H9 (cell line): Measurements from ENCODE around the gene RUSF1. TPM values are rescaled to one million over a fixed set of nuclear protein-coding genes. Genes with fewer than 3 reads are reported as not detected.

Source experiments
- DNase-seq: peaks from one replicate; pipeline ENCODE4 v3.0.0-alpha.2; 2017
- H2AFZ ChIP-seq: one replicate; pipeline ENCODE4 v1.6.1; 2013; ENCODE audit warnings: mild to moderate bottlenecking, low read length, control low read depth, moderate library complexity
- H2AK5ac ChIP-seq: 2 replicates; pipeline ENCODE4 v1.6.1; 2013; ENCODE audit warnings: low read length, control low read depth, mixed read lengths; ENCODE audit not compliant: insufficient read length
- H2BK120ac ChIP-seq: one replicate; pipeline ENCODE4 v1.6.1; 2013; ENCODE audit warnings: low read depth, mild to moderate bottlenecking, low read length, control low read depth, inconsistent platforms; ENCODE audit not compliant: poor library complexity, severe bottlenecking
- H2BK12ac ChIP-seq: 2 replicates; pipeline ENCODE4 v1.6.1; 2013; ENCODE audit warnings: low read length, control low read depth, mixed read lengths, low read depth; ENCODE audit not compliant: insufficient read length
- H2BK15ac ChIP-seq: 2 replicates; pipeline ENCODE4 v1.6.1; 2013; ENCODE audit warnings: low read depth, low read length, control low read depth
- H2BK20ac ChIP-seq: one replicate; pipeline ENCODE4 v1.6.1; 2013; ENCODE audit warnings: low read depth, mild to moderate bottlenecking, low read length, control low read depth, inconsistent platforms; ENCODE audit not compliant: poor library complexity, severe bottlenecking
- H2BK5ac ChIP-seq: 2 replicates; pipeline ENCODE4 v1.6.1; 2013; ENCODE audit warnings: low read length, control low read depth, mixed read lengths; ENCODE audit not compliant: insufficient read length
- H3K14ac ChIP-seq: 2 replicates; pipeline ENCODE4 v1.6.1; 2013; ENCODE audit warnings: low read length, control low read depth; ENCODE audit not compliant: insufficient read depth
- H3K18ac ChIP-seq: 2 replicates; pipeline ENCODE4 v1.6.1; 2013; ENCODE audit warnings: low read depth, mild to moderate bottlenecking, mixed read lengths, low read length, control low read depth; ENCODE audit not compliant: insufficient read length
- H3K23ac ChIP-seq: 2 replicates; pipeline ENCODE4 v1.6.1; 2013; ENCODE audit warnings: low read length, control low read depth, mixed read lengths, low read depth; ENCODE audit not compliant: insufficient read length
- H3K23me2 ChIP-seq: 2 replicates; pipeline ENCODE4 v1.6.1; 2013; ENCODE audit warnings: low read depth, mild to moderate bottlenecking, mixed read lengths, low read length, control low read depth; ENCODE audit not compliant: insufficient read length, poor library complexity, severe bottlenecking
- H3K27ac ChIP-seq: 2 replicates; pipeline ENCODE4 v1.5.1; 2013; ENCODE audit warnings: low read length, control low read depth, mixed read lengths, low read depth; ENCODE audit not compliant: insufficient read length
- H3K27me3 ChIP-seq: 2 replicates; pipeline ENCODE4 v1.6.1; 2013; ENCODE audit warnings: low read length, control low read depth, inconsistent platforms; ENCODE audit not compliant: insufficient read depth
- H3K4ac ChIP-seq: 2 replicates; pipeline ENCODE4 v1.6.1; 2013; ENCODE audit warnings: low read depth, mild to moderate bottlenecking, control low read depth, inconsistent platforms, low read length, moderate library complexity
- H3K4me1 ChIP-seq: 2 replicates; pipeline ENCODE4 v1.6.1; 2013; ENCODE audit warnings: low read length, control low read depth, inconsistent platforms; ENCODE audit not compliant: insufficient read depth
- H3K4me2 ChIP-seq: 2 replicates; pipeline ENCODE4 v1.6.1; 2013; ENCODE audit warnings: low read length, control low read depth, mixed read lengths; ENCODE audit not compliant: insufficient read length, insufficient read depth
- H3K56ac ChIP-seq: 2 replicates; pipeline ENCODE4 v1.6.1; 2013; ENCODE audit warnings: low read depth, mild to moderate bottlenecking, mixed read lengths, low read length, control low read depth; ENCODE audit not compliant: insufficient read length
- H3K79me1 ChIP-seq: 2 replicates; pipeline ENCODE4 v1.6.1; 2013; ENCODE audit warnings: low read depth, mild to moderate bottlenecking, moderate library complexity, low read length, control low read depth, inconsistent platforms; ENCODE audit not compliant: insufficient read depth, poor library complexity, severe bottlenecking
- H3K79me2 ChIP-seq: 2 replicates; pipeline ENCODE4 v1.6.1; 2013; ENCODE audit warnings: low read length, control low read depth, inconsistent platforms; ENCODE audit not compliant: insufficient read depth
- H3K9ac ChIP-seq: 2 replicates; pipeline ENCODE4 v1.6.1; 2013; ENCODE audit warnings: low read length, control low read depth, mixed read lengths; ENCODE audit not compliant: insufficient read length; ENCODE audit errors: extremely low read depth
- H3K9me3 ChIP-seq: one replicate; pipeline ENCODE4 v1.6.1; 2013; ENCODE audit warnings: low read depth, low read length, inconsistent platforms; ENCODE audit not compliant: control insufficient read depth
- H3T11ph ChIP-seq: one replicate; pipeline ENCODE4 v1.6.1; 2013; ENCODE audit warnings: mild to moderate bottlenecking, low read length, control low read depth, inconsistent platforms
- H4K20me1 ChIP-seq: one replicate; pipeline ENCODE4 v1.6.1; 2013; ENCODE audit not compliant: control insufficient read depth, insufficient read length, insufficient read depth
- H4K5ac ChIP-seq: 2 replicates; pipeline ENCODE4 v1.6.1; 2013; ENCODE audit warnings: low read depth, mild to moderate bottlenecking, mixed read lengths, low read length, control low read depth; ENCODE audit not compliant: insufficient read length
- H4K8ac ChIP-seq: replicated peaks from 2 replicates; pipeline ENCODE4 v1.6.1; 2013; ENCODE audit warnings: low read length, control low read depth, mixed read lengths, low read depth; ENCODE audit not compliant: insufficient read length
- H4K91ac ChIP-seq: 2 replicates; pipeline ENCODE4 v1.6.1; 2013; ENCODE audit warnings: low read depth, mild to moderate bottlenecking, moderate library complexity, mixed read lengths, low read length, control low read depth; ENCODE audit not compliant: insufficient read length
- H3K27ac Mint-ChIP-seq, 3 experiments: 2 replicates in 2 of 3; 3 replicates in 1 of 3; pipeline ENCODE4 v1.8.0; 2020 to 2021; ENCODE audit warnings: mixed read lengths in 3 of 3, mild to moderate bottlenecking in 1 of 3, moderate library complexity in 1 of 3
- H3K27me3 Mint-ChIP-seq: 2 replicates; pipeline ENCODE4 v1.8.0; 2021; ENCODE audit warnings: low read depth, mild to moderate bottlenecking, moderate library complexity, mixed read lengths
- H3K36me3 Mint-ChIP-seq, 3 experiments: 2 replicates in 2 of 3; 3 replicates in 1 of 3; pipeline ENCODE4 v1.8.0; 2020 to 2021; ENCODE audit warnings: low read depth in 3 of 3, mixed read lengths in 3 of 3; ENCODE audit not compliant: insufficient read depth in 1 of 3
- H3K4me1 Mint-ChIP-seq, 2 experiments: 2 replicates each; pipeline ENCODE4 v1.8.0; 2020; ENCODE audit warnings: mixed read lengths in 2 of 2
- H3K4me3 Mint-ChIP-seq, 2 experiments: 2 replicates in 1 of 2; 3 replicates in 1 of 2; pipeline ENCODE4 v1.8.0; 2020 to 2021; ENCODE audit warnings: mild to moderate bottlenecking in 2 of 2, mixed read lengths in 2 of 2, moderate library complexity in 1 of 2
- H3K9me3 Mint-ChIP-seq, 2 experiments: 2 replicates in 1 of 2; 3 replicates in 1 of 2; pipeline ENCODE4 v1.8.0; 2020; ENCODE audit warnings: mild to moderate bottlenecking in 2 of 2, mixed read lengths in 2 of 2, moderate library complexity in 1 of 2
- CTCF ChIP-seq: fragments of 200-600 bp; sonication (generic); conservative IDR thresholded peaks from 3 replicates; pipeline ENCODE4 v1.8.0; 2021; ENCODE audit warnings: antibody characterized with exemption, mild to moderate bottlenecking
- WGBS: extraction: QIAGEN DNeasy Blood & Tissue Kit; methylation state at CpG from one replicate; pipeline ENCODE4 v1.1.7; 2013; ENCODE audit warnings: missing lambda C conversion rate, low lambda C conversion rate, mixed read lengths; ENCODE audit not compliant: insufficient read length; ENCODE audit errors: extremely low coverage; 5-methylcytosine and 5-hydroxymethylcytosine counted together
- total RNA-seq: library from RNA; stranded (reverse); gene quantifications from 2 replicates; pipeline ENCODE4 v1.2.1, GENCODE V29; 2021

The RUSF1 gene
- total RNA-seq, 1 experiment from 2014 or later = 33.4 TPM

- H3K4me1 Mint-ChIP-seq = peaks cover 15 to 18% of the 10 kb centered on the region in 2 experiments
- no CpG with 5 or more reads among the region's 6 CpGs for WGBS
- no peak overlapping the region for H3K23ac ChIP-seq
Measured at GRCh38 chr16:31522071-31522470, 13.9 kb upstream of the RUSF1 start.

More at GRCh38 chr16:31522071-31522470, 13.9 kb upstream of the RUSF1 start:
- Histone ChIP-seq H3K9me3 (no peaks in the 10 kb centered on the region), H3K23me2 (no peaks in the 10 kb centered on the region), H4K91ac (no peak overlapping the region), H2BK5ac (no peak overlapping the region), H3K56ac (no peak overlapping the region), H3K79me2 (no peaks in the 10 kb centered on the region), H3K27me3 (no peaks in the 10 kb centered on the region), H3K9ac (no peak overlapping the region), H2AK5ac (no peak overlapping the region), H3K27ac (no peak overlapping the region), H3K4ac (no peak overlapping the region), H4K5ac (no peak overlapping the region), H3K4me2 (no peak overlapping the region), H2BK120ac (no peak overlapping the region), H2BK15ac (no peak overlapping the region), H3K4me1 (no peaks in the 10 kb centered on the region; the same call in 1 of the 2 replicates), H4K20me1 (no peaks in the 10 kb centered on the region), H3K18ac (no peak overlapping the region), H2BK12ac (no peak overlapping the region), H2AFZ (no peak overlapping the region), H3K79me1 (no peaks in the 10 kb centered on the region), H4K8ac (no peak overlapping the region), H3T11ph (no peak overlapping the region), H3K14ac (no peak overlapping the region), H2BK20ac (no peak overlapping the region)
- no peaks in the 10 kb centered on the region; a peak in 1 of 7 replicates for H3K36me3 Mint-ChIP-seq
- TF ChIP-seq CTCF = no peak
- no peak overlapping the region for H3K4me3 Mint-ChIP-seq
- H3K27ac Mint-ChIP-seq = peak overlapping the region in 1 of 3 experiments; percentile 28; a peak in 1 of 7 replicates
- peaks cover 1% of the 10 kb centered on the region; the same call in 1 of the 2 replicates for H3K27me3 Mint-ChIP-seq
- DNase-seq = no peak
- peaks cover 7 to 10% of the 10 kb centered on the region in 2 experiments; a peak in 4 of 5 replicates for H3K9me3 Mint-ChIP-seq
